Measurements from ENCODE around the gene CECR2. TPM values are rescaled to one million over a fixed set of nuclear protein-coding genes. Genes with fewer than 3 reads are reported as not detected.

The CECR2 gene
- total RNA-seq, 4 donors from 2014 or later: 1.1 to 2.1 (median 1.3) TPM

- intact Hi-C loops (cut with DNase I): no loop called here
- Histone ChIP-seq H3K36me3 (no peaks in the 10 kb centered on the region), H3K27me3 (peaks cover 0 to 14% (median 0%) of the 10 kb centered on the region in 4 donors), H3K4me3 (no peak overlapping the region), H3K4me1 (peaks cover 0 to 26% (median 0%) of the 10 kb centered on the region in 4 donors), H3K27ac (replicated peaks in 1 of 4) (no peak overlapping the region), H3K9me3 (peaks cover 0 to 18% (median 10%) of the 10 kb centered on the region in 4 donors)
- no peak for DNase-seq (ENCODE audit: extremely low spot score)
- WGBS: 53% methylated on average over 6 of the region's 6 CpGs
- TF ChIP-seq POLR2A (IDR thresholded peaks at IDR 0.05; ENCODE audit: low read depth): no peak
- TF ChIP-seq EP300 (IDR thresholded peaks at IDR 0.05): no peak
- no peak for TF ChIP-seq POLR2AphosphoS5 (IDR thresholded peaks at IDR 0.05)
- no peak for TF ChIP-seq CTCF (IDR thresholded peaks at IDR 0.05)
Observed at GRCh38 chr22:17380359-17381087, 11.3 kb downstream of the CECR2 start.

GRCh38 chr22:17381192-17381913, 12.1 kb downstream of the CECR2 start:
- Histone ChIP-seq H3K27me3 (peaks cover 0 to 9% (median 0%) of the 10 kb centered on the region in 4 donors), H3K4me3 (no peak overlapping the region), H3K9me3 (peaks cover 0 to 18% (median 10%) of the 10 kb centered on the region in 4 donors), H3K36me3 (no peaks in the 10 kb centered on the region), H3K4me1 (peaks cover 0 to 19% (median 0%) of the 10 kb centered on the region in 4 donors), H3K27ac (replicated peaks in 1 of 4) (no peak overlapping the region)
- intact Hi-C loops (cut with DNase I): no loop called here
- TF ChIP-seq POLR2A (IDR thresholded peaks at IDR 0.05; ENCODE audit: low read depth): no peak
- TF ChIP-seq EP300 (IDR thresholded peaks at IDR 0.05): no peak
- no peak for TF ChIP-seq POLR2AphosphoS5 (IDR thresholded peaks at IDR 0.05)
- no peak for TF ChIP-seq CTCF (IDR thresholded peaks at IDR 0.05)
- no peak for DNase-seq (ENCODE audit: extremely low spot score)
- WGBS: 76% methylated on average over 12 of the region's 12 CpGs

GRCh38 chr22:17384612-17385330, 15.5 kb downstream of the CECR2 start:
- Histone ChIP-seq H3K4me1 (peaks cover 0 to 9% (median 0%) of the 10 kb centered on the region in 4 donors), H3K27me3 (peaks cover 0 to 11% (median 0%) of the 10 kb centered on the region in 4 donors), H3K9me3 (peaks cover 0 to 18% (median 10%) of the 10 kb centered on the region in 4 donors), H3K36me3 (no peaks in the 10 kb centered on the region), H3K27ac (replicated peaks in 1 of 4) (no peak overlapping the region), H3K4me3 (no peak overlapping the region)
- no peak for TF ChIP-seq POLR2AphosphoS5 (IDR thresholded peaks at IDR 0.05)
- TF ChIP-seq CTCF (IDR thresholded peaks at IDR 0.05): no peak
- TF ChIP-seq POLR2A (IDR thresholded peaks at IDR 0.05; ENCODE audit: low read depth): no peak
- no peak for TF ChIP-seq EP300 (IDR thresholded peaks at IDR 0.05)
- WGBS: 93% methylated on average over 7 of the region's 7 CpGs
- no peak for DNase-seq (ENCODE audit: extremely low spot score)
- intact Hi-C loops (cut with DNase I): no loop called here

- H3K4me3 ChIP-seq: no peak overlapping the region
- no peaks in the 10 kb centered on the region for H3K36me3 ChIP-seq
- peaks cover 0 to 18% (median 10%) of the 10 kb centered on the region in 4 donors for H3K9me3 ChIP-seq
- WGBS: 67% methylated on average over 9 of the region's 9 CpGs
- peaks cover 0 to 11% (median 0%) of the 10 kb centered on the region in 4 donors for H3K27me3 ChIP-seq
- TF ChIP-seq POLR2AphosphoS5 (IDR thresholded peaks at IDR 0.05): no peak
- no peak for TF ChIP-seq EP300 (IDR thresholded peaks at IDR 0.05)
- no peak for TF ChIP-seq POLR2A (IDR thresholded peaks at IDR 0.05; ENCODE audit: low read depth)
- intact Hi-C loops (cut with DNase I): no loop called here
- H3K27ac ChIP-seq (replicated peaks in 1 of 4): no peak overlapping the region
- no peak for DNase-seq (ENCODE audit: extremely low spot score)
- H3K4me1 ChIP-seq: no peaks in the 10 kb centered on the region
Observed at GRCh38 chr22:17387356-17387755, 18.1 kb downstream of the CECR2 start.
